ENCODE results near the gene ITGB2.
"Not testable (repeated sequence)": the region's sequence is repeated elsewhere in the genome, so short reads cannot be mapped to it uniquely, and the experiment has no call there.

The ITGB2 gene

GRCh38 chr21:44884097-44884496 is 36.6 kb downstream of the ITGB2 start:
- DNase-seq (ENCODE audit: low spot score), result no peak

GRCh38 chr21:44883250-44883649 is 37.4 kb downstream of the ITGB2 start:
- no peak for DNase-seq (ENCODE audit: low spot score)

- peak; percentile 39 for DNase-seq (ENCODE audit: low spot score)
These were observed 39.4 kb downstream of the ITGB2 start for GRCh38 chr21:44881198-44881872.

- DNase-seq (ENCODE audit: low spot score), result no peak
These were observed 40.1 kb downstream of the ITGB2 start for GRCh38 chr21:44880405-44881197.

- not testable (repeated sequence) for DNase-seq (ENCODE audit: low spot score)
These were observed 41.5 kb downstream of the ITGB2 start for GRCh38 chr21:44879238-44879637.

GRCh38 chr21:44878053-44878982 is 42.4 kb downstream of the ITGB2 start:
- DNase-seq (ENCODE audit: low spot score), result no peak

- DNase-seq (ENCODE audit: low spot score), result no peak
These were observed 43.7 kb downstream of the ITGB2 start for GRCh38 chr21:44876849-44877575.

GRCh38 chr21:44875316-44875700 is 45.4 kb downstream of the ITGB2 start:
- no peak for DNase-seq (ENCODE audit: low spot score)

- no peak for DNase-seq (ENCODE audit: low spot score)
These were observed 46.0 kb downstream of the ITGB2 start for GRCh38 chr21:44874497-44875315.

GRCh38 chr21:44874240-44874496 is 46.5 kb downstream of the ITGB2 start:
- DNase-seq (ENCODE audit: low spot score), result no peak

GRCh38 chr21:44873356-44874239 is 47.1 kb downstream of the ITGB2 start, which contains the start of gene PTTG1IP:
Gene PTTG1IP (minus strand): TSS chr21:44873690. CDS start chr21:44873616, 74 bp downstream.
- peak; percentile 99 for DNase-seq (ENCODE audit: low spot score)

GRCh38 chr21:44872649-44873355 is 47.9 kb downstream of the ITGB2 start:
- DNase-seq (ENCODE audit: low spot score), result no peak

GRCh38 chr21:44872323-44872648 is 48.4 kb downstream of the ITGB2 start:
- peak; percentile 21 for DNase-seq (ENCODE audit: low spot score)

GRCh38 chr21:44871576-44872269 is 49.0 kb downstream of the ITGB2 start:
- peak; percentile 74 for DNase-seq (ENCODE audit: low spot score)

- DNase-seq (ENCODE audit: low spot score), result peak; percentile 51
These were observed 49.8 kb downstream of the ITGB2 start for GRCh38 chr21:44870748-44871495.

- DNase-seq (ENCODE audit: low spot score), result peak; percentile 85
These were observed 50.6 kb downstream of the ITGB2 start for GRCh38 chr21:44869781-44870747.

- no peak for DNase-seq (ENCODE audit: low spot score)
These were observed 52.0 kb downstream of the ITGB2 start for GRCh38 chr21:44868707-44869106.

All from LoVo (cell line).